H54 (cell line): Measurements from ENCODE around the gene TOP2B.

ENCODE experiments used
- DNase-seq: peaks from one replicate; pipeline ENCODE4 v3.0.0; 2011; ENCODE audit warnings: low spot score, mixed read lengths; ENCODE audit not compliant: insufficient read length
- FAIRE-seq: peaks from 3 replicates; lab custom pipeline; 2011; peaks lifted over from hg19 to GRCh38; lab: Jason Lieb, UNC
- POLR2A ChIP-seq: IDR thresholded peaks from 2 replicates; pipeline ENCODE4 v1.6.1; 2011; ENCODE audit warnings: low read depth, mild to moderate bottlenecking, low read length

TOP2B gene

GRCh38 chr3:25664812-25665314 lies at the start of gene TOP2B:
TOP2B (minus strand) TSS chr3:25664907; CDS start chr3:25664297, 610 bp downstream.
- peak; percentile 78 for TF ChIP-seq POLR2A
- FAIRE-seq (peak; percentile 97), DNase-seq (peak; percentile 84)

- FAIRE-seq: no peak
- TF ChIP-seq POLR2A: no peak
- no peak for DNase-seq
These were observed 48.8 kb upstream of the TOP2B start for GRCh38 chr3:25713341-25713985.

GRCh38 chr3:25711090-25711489 lies 46.4 kb upstream of the TOP2B start:
- DNase-seq (no peak), FAIRE-seq (no peak)
- TF ChIP-seq POLR2A: no peak

- TF ChIP-seq POLR2A: no peak
- FAIRE-seq (no peak), DNase-seq (no peak)
These were observed 43.3 kb upstream of the TOP2B start for GRCh38 chr3:25708036-25708435.

GRCh38 chr3:25707268-25707926 lies 42.7 kb upstream of the TOP2B start:
- FAIRE-seq: no peak
- DNase-seq: no peak
- no peak for TF ChIP-seq POLR2A

- DNase-seq: no peak
- TF ChIP-seq POLR2A: no peak
- FAIRE-seq: no peak
These were observed 41.5 kb upstream of the TOP2B start for GRCh38 chr3:25706213-25706612.

- no peak for TF ChIP-seq POLR2A
- DNase-seq (no peak), FAIRE-seq (no peak)
These were observed 32.8 kb upstream of the TOP2B start for GRCh38 chr3:25697553-25697952.

GRCh38 chr3:25695731-25696420 lies 31.2 kb upstream of the TOP2B start:
- DNase-seq (no peak), FAIRE-seq (no peak)
- TF ChIP-seq POLR2A: no peak

GRCh38 chr3:25693238-25693637 lies 28.5 kb upstream of the TOP2B start:
- no peak for TF ChIP-seq POLR2A
- DNase-seq: no peak
- FAIRE-seq: no peak

GRCh38 chr3:25692341-25692740 lies 27.6 kb upstream of the TOP2B start:
- FAIRE-seq: no peak

GRCh38 chr3:25690768-25691533 lies 26.2 kb upstream of the TOP2B start:
- TF ChIP-seq POLR2A: no peak
- no peak for DNase-seq
- no peak for FAIRE-seq

More at GRCh38 chr3:25692341-25692740, 27.6 kb upstream of the TOP2B start:
- TF ChIP-seq POLR2A: no peak
- DNase-seq: no peak

- no peak for DNase-seq
- no peak for FAIRE-seq
- no peak for TF ChIP-seq POLR2A
These were observed 24.5 kb upstream of the TOP2B start for GRCh38 chr3:25689226-25689625.

GRCh38 chr3:25687742-25688141 lies 23.0 kb upstream of the TOP2B start:
- no peak for TF ChIP-seq POLR2A
- DNase-seq (no peak), FAIRE-seq (no peak)
